Natural killer cell treated with Interleukin-12 subunit alpha and Interleukin-12 subunit beta and Interleukin-15 and Interleukin-18, amount 100 ng/mL, for 72 hours (primary cell): ENCODE results near the gene PRKAG3. TPM values are rescaled to one million over a fixed set of nuclear protein-coding genes. Genes with fewer than 3 reads are reported as not detected.

ENCODE experiments used
- ATAC-seq, 2 donors: fragments of 150-1000 bp; cut with Tn5 transposase in 1 of 2; sonication (Bioruptor Pico), chemical (Tn5 transposase) in 1 of 2; 2 replicates each; pipeline ENCODE4 v1.10.0; 2021
- DNase-seq: peaks from one replicate; pipeline ENCODE4 v3.0.0; 2022; ENCODE audit warnings: low spot score
- H3K27ac Mint-ChIP-seq, 2 donors: 1 replicate in 1 of 2; 2 replicates in 1 of 2; pipeline ENCODE4 v1.8.0; 2022; ENCODE audit warnings: mixed read lengths in 2 of 2, mild to moderate bottlenecking in 1 of 2, moderate library complexity in 1 of 2
- H3K27me3 Mint-ChIP-seq, 2 donors: 1 replicate in 1 of 2; 2 replicates in 1 of 2; pipeline ENCODE4 v1.8.0; 2022; ENCODE audit warnings: mixed read lengths in 2 of 2
- H3K36me3 Mint-ChIP-seq: one replicate; pipeline ENCODE4 v1.8.0; 2022; ENCODE audit warnings: mixed read lengths
- H3K4me1 Mint-ChIP-seq, 2 donors: 1 replicate in 1 of 2; 2 replicates in 1 of 2; pipeline ENCODE4 v1.8.0; 2022; ENCODE audit warnings: low read depth in 2 of 2, mixed read lengths in 2 of 2, mild to moderate bottlenecking in 1 of 2
- H3K4me3 Mint-ChIP-seq: one replicate; pipeline ENCODE4 v1.8.0; 2022; ENCODE audit warnings: mixed read lengths
- H3K9me3 Mint-ChIP-seq: 2 replicates; pipeline ENCODE4 v1.8.0; 2022; ENCODE audit warnings: mixed read lengths
- total RNA-seq, 2 donors: library from RNA; stranded (reverse); gene quantifications; one replicate each; pipeline ENCODE4 v1.2.3, GENCODE V29; 2022

The PRKAG3 gene
- total RNA-seq, 2 donors from 2014 or later = not detected

DNA sequence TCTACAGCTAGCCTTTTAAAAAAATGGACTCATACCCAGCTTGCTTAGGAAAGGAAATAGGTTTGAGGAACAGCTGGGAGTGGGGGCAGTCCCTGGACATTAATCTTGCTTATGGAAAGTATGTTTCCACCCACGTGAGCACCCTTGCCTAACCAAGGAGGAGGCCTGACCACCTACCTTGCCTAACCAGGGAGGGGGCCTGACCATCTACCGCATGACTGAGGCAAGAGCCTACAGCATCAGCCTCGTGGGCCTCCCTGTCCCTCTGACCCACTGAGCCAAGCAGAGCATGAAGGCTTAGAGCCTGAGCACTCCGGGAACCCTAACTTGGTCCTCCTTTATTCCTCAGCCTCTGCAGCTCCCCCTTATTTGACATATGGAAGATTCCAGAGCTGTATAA is 20.2 kb downstream of the PRKAG3 start:
- Mint-ChIP-seq H3K36me3 (no peaks in the 10 kb centered on the region), H3K9me3 (no peaks in the 10 kb centered on the region), H3K27ac (no peak overlapping the region), H3K4me3 (no peak overlapping the region), H3K4me1 (peaks cover 0 to 2% of the 10 kb centered on the region in 2 donors), H3K27me3 (peaks cover 16 to 21% of the 10 kb centered on the region in 2 donors)
- ATAC-seq (no peak), DNase-seq (no peak)

DNA sequence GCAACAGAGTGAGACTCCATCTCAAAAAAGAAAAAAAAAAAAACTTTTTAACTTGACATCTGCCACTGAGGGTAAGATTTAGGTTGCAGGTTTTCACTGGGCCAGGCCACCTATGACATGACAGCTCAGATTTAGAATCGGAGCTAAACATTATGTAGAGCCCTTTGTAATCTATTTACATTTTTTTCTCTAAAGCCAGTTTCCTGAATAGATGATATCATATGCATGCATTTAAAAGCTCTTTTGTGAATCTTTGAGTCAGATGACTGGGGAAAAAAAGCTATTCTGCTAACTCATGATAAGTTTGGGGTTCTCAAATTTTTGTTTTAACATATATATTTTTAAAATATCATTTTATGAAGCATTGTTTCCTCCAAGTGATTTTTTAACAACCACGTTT is 21.3 kb downstream of the PRKAG3 start:
- ATAC-seq = no peak
- no peak overlapping the region for H3K4me3 Mint-ChIP-seq
- no peak for DNase-seq
- H3K27ac Mint-ChIP-seq = no peak overlapping the region
- H3K27me3 Mint-ChIP-seq = peaks cover 17 to 21% of the 10 kb centered on the region in 2 donors
- peaks cover 2% of the 10 kb centered on the region for H3K36me3 Mint-ChIP-seq
- peaks cover under 1% of the 10 kb centered on the region for H3K9me3 Mint-ChIP-seq
- H3K4me1 Mint-ChIP-seq = peaks cover 0 to 4% of the 10 kb centered on the region in 2 donors

DNA sequence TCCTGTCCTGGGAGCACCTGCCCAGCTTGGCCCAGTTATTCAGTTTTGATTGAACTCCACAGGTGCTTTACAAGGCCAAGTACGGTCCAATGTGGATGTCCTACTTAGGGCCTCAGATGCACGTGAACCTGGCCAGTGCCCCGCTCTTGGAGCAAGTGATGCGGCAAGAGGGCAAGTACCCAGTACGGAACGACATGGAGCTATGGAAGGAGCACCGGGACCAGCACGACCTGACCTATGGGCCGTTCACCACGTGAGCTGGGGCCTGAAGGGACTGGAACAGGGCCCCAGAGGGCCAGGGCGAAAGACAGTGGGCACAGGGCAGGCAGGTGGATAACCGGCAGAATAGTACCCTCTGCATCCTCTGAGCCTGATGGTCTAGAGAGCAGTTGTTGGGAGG is 22.1 kb downstream of the PRKAG3 start:
- no peak for ATAC-seq
- no peak overlapping the region for H3K4me3 Mint-ChIP-seq
- peaks cover 9% of the 10 kb centered on the region for H3K36me3 Mint-ChIP-seq
- DNase-seq = no peak
- H3K9me3 Mint-ChIP-seq = peaks cover 3% of the 10 kb centered on the region
- peaks cover 24 to 25% of the 10 kb centered on the region in 2 donors for H3K27me3 Mint-ChIP-seq
- peaks cover 0 to 4% of the 10 kb centered on the region in 2 donors for H3K4me1 Mint-ChIP-seq
- no peak overlapping the region for H3K27ac Mint-ChIP-seq

DNA sequence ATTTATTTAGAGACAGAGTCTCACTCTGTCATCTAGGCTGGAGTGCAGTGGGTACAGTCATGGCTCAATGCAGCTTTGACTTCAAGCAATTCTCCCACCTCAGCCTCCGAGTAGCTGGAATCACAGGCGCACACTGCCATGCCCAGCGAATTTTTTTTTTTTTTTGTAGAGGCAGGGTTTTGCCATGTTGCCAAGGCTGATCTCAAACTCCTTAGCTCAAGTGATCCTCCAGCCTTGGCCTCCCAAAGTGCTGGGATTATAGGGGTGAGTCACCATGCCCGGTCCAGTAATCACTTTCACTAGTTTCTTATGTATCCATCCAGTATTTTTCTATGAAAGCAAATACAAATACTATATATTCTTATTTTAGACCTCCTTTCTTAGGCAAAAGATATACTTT is 24.0 kb downstream of the PRKAG3 start:
- Mint-ChIP-seq H3K9me3 (peaks cover 3% of the 10 kb centered on the region), H3K4me1 (peaks cover 0 to 4% of the 10 kb centered on the region in 2 donors), H3K27me3 (peaks cover 21 to 30% of the 10 kb centered on the region in 2 donors), H3K4me3 (no peak overlapping the region), H3K36me3 (peaks cover 11% of the 10 kb centered on the region), H3K27ac (no peak overlapping the region)
- DNase-seq (no peak), ATAC-seq (no peak)

DNA sequence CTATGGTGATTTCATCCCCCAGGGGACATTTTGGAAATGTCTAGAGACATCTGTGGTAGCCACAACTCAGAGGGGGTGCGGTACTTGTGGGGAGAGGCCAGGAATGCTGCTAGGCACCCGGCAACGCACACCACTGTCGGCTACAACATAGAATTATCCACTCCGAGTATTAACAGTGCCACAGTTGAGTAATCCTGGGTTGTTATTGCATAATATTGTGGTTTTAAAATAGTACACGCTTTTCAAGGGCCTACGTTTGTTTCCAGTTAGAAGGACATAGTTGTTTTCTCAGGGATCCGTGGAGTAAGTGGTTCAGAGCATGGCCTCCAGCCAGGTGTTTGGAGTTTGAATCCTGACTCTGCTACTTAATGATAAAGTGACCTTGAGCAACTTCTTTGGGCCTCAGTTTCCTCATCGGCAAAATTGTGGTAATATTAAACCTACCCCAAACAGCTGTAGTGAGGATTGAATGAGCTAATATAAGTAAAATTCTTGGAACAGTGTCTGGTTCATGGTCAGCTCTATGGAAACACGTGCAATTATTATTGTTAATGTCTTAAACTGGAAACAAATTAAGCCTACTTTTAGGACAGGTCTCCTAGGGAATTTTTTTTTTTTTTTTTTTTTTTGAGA is 25.1 kb downstream of the PRKAG3 start:
- peaks cover 19 to 30% of the 10 kb centered on the region in 2 donors for H3K27me3 Mint-ChIP-seq
- DNase-seq (no peak), ATAC-seq (peak; percentile 57 to 59)
- H3K4me3 Mint-ChIP-seq = no peak overlapping the region
- peaks cover 4 to 6% of the 10 kb centered on the region in 2 donors for H3K4me1 Mint-ChIP-seq
- no peak overlapping the region for H3K27ac Mint-ChIP-seq
- peaks cover 3% of the 10 kb centered on the region for H3K9me3 Mint-ChIP-seq
- peaks cover 11% of the 10 kb centered on the region for H3K36me3 Mint-ChIP-seq

DNA sequence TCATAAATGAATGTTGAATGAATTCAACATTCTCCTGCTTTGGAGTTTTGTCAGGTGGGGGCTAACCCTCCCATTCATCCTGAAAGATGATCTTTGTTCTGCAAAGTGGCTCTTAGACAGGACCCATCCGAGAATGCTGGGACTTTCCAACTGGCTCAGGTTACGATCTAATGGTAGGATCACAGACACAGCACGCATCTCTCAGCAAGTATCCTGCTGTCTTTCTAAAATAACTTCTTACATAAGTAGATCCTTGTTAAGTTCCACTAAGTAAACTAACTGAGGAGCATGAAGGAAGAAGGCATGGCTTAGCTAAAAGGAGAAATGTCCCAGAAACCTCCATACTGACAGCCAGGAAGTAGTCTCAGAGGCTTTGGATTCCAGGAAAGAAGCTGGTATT is 26.0 kb downstream of the PRKAG3 start:
- H3K9me3 Mint-ChIP-seq = peaks cover 3% of the 10 kb centered on the region
- ATAC-seq (no peak), DNase-seq (no peak)
- H3K36me3 Mint-ChIP-seq = peaks cover 11% of the 10 kb centered on the region
- H3K27ac Mint-ChIP-seq = no peak overlapping the region
- H3K4me3 Mint-ChIP-seq = no peak overlapping the region
- H3K4me1 Mint-ChIP-seq = peaks cover 4 to 6% of the 10 kb centered on the region in 2 donors
- H3K27me3 Mint-ChIP-seq = peaks cover 15 to 30% of the 10 kb centered on the region in 2 donors

DNA sequence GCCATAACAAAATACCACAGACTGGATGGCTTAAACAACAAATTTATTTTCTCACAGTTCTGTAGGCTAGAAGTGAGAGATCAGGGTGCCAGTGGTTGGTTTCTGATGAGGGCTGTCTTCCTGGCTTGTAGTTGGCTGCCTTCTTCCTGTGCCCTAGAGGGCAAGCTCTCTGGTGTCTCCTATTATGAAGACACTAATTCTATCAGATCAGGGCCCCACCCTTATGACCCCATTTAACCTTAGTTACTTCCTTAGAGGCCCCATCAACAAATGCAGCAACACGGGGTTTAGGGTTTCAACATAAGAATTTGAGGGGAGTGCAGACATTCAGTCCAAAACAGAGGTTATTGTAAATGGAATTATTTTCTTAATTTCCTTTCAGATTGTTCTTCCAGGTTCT is 26.8 kb downstream of the PRKAG3 start:
- peaks cover 18 to 34% of the 10 kb centered on the region in 2 donors for H3K27me3 Mint-ChIP-seq
- H3K4me1 Mint-ChIP-seq = peaks cover 4 to 6% of the 10 kb centered on the region in 2 donors
- H3K4me3 Mint-ChIP-seq = no peak overlapping the region
- ATAC-seq (no peak), DNase-seq (no peak)
- no peak overlapping the region for H3K27ac Mint-ChIP-seq
- peaks cover 3% of the 10 kb centered on the region for H3K9me3 Mint-ChIP-seq
- peaks cover 11% of the 10 kb centered on the region for H3K36me3 Mint-ChIP-seq

DNA sequence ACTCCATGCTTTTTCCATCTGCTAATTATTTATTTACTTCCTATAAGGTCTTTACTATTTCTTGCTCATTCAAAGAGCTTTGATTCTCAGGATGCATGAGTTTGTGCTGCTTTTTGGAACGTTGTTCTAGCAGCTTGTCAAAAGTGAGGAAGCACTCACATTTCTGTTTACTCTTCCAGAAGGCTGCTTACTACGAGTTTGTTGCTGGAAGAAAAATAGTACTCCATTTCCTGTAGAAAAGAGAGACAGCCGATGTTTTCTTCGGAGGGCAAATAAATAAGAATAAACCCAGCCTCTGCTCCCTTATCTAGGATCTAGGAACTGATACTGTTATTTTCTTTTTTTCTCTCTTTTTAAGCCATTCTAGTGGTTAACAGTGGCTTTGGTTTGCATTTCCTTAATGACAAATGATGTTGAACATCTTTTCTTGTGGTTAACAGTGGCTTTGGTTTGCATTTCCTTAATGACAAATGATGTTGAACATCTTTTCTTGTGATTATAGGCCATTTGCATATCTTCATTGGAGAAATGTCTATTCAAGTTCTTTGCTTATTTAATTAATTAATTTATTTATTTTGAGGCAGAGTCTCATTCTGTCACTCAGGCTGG is 29.1 kb downstream of the PRKAG3 start:
- Mint-ChIP-seq H3K27ac (no peak overlapping the region), H3K4me3 (no peak overlapping the region), H3K27me3 (peaks cover 16 to 29% of the 10 kb centered on the region in 2 donors), H3K9me3 (peaks cover 3% of the 10 kb centered on the region), H3K36me3 (peaks cover 11% of the 10 kb centered on the region), H3K4me1 (peaks cover 4 to 6% of the 10 kb centered on the region in 2 donors)
- ATAC-seq (no peak), DNase-seq (no peak)

DNA sequence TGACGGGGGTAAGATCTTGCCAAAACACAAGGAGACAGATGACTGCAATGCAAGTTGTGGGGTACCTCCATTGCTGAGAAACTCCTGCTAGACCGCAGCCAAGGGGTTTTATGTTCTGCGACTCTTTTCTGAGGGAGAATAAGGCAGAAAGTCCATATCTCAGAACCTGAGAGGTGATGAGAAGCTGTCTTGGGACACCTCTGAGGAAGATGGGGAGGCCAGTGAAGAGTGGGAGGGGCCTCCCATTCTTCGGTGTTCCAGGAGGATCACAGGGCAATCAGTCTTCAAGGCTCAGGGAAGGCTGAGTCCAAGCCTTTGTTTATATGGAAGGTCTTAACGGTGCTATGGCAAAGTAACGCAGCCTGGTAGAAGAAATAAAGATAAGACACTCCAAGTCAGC is 31.6 kb downstream of the PRKAG3 start:
- no peak overlapping the region for H3K27ac Mint-ChIP-seq
- peaks cover 7% of the 10 kb centered on the region for H3K36me3 Mint-ChIP-seq
- no peak overlapping the region for H3K4me3 Mint-ChIP-seq
- peaks cover 0 to 6% of the 10 kb centered on the region in 2 donors for H3K4me1 Mint-ChIP-seq
- ATAC-seq (no peak), DNase-seq (no peak)
- H3K27me3 Mint-ChIP-seq = peaks cover 15 to 31% of the 10 kb centered on the region in 2 donors
- H3K9me3 Mint-ChIP-seq = no peaks in the 10 kb centered on the region

DNA sequence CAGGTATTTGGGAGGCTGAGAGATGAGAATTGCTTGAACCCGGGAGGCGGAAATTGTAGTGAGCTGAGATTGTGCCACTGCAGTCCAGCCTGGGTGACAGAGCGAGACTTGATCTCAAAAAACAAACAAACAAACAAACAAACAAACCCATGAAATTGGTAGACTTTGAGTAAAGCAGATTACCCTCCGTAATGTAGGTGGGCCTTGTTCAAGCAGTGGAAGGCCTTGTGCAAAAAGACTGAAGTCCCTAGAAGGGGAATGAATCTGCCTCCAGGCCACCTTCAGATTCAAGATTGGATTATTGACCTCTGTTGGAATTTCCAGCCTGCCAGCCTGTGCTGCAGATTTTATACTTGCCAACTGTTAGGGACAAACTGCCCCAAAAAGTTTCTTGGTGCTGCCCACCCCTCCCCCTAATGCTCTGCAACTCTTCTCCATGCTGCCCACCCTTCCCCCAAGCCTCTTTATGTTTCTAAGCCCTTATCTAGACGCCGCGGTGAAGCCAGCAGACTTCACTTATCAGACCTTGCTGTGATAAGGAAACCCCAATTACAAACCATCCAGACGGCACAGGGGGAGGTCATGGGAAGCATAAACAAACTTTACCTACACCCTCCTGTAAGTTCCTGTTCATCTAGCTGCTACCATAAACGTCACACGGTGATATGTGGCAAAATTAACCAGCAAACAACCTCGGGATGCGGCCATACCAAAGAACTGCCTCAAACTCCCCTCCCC is 32.7 kb downstream of the PRKAG3 start:
- DNase-seq (no peak), ATAC-seq (no peak)
- Mint-ChIP-seq H3K36me3 (no peaks in the 10 kb centered on the region), H3K27me3 (peaks cover 18 to 21% of the 10 kb centered on the region in 2 donors), H3K9me3 (no peaks in the 10 kb centered on the region), H3K4me3 (no peak overlapping the region), H3K4me1 (peaks cover 0 to 6% of the 10 kb centered on the region in 2 donors), H3K27ac (no peak overlapping the region)

DNA sequence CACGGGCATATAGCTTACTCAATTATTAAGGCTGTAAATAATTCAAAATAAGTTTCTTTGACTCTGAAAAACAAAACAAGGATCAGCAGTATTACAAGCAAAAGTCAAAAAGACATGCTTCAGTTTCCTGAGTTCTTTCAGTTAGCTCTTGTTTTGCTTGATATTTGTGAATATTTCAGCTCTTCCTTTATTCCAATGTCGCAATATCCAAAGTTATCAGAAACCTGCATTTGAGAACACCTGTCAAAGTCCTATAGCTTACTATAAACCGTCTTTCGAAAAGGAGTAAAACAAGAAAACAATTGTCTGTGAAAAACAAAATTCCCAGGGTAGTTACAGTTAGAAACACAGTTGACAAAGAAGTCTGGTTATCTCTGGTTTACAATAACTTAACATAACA is 34.9 kb downstream of the PRKAG3 start:
- DNase-seq (no peak), ATAC-seq (no peak)
- H3K4me3 Mint-ChIP-seq = no peak overlapping the region
- H3K9me3 Mint-ChIP-seq = no peaks in the 10 kb centered on the region
- H3K36me3 Mint-ChIP-seq = no peaks in the 10 kb centered on the region
- no peak overlapping the region for H3K27ac Mint-ChIP-seq
- no peaks in the 10 kb centered on the region for H3K4me1 Mint-ChIP-seq
- peaks cover 18 to 21% of the 10 kb centered on the region in 2 donors for H3K27me3 Mint-ChIP-seq

DNA sequence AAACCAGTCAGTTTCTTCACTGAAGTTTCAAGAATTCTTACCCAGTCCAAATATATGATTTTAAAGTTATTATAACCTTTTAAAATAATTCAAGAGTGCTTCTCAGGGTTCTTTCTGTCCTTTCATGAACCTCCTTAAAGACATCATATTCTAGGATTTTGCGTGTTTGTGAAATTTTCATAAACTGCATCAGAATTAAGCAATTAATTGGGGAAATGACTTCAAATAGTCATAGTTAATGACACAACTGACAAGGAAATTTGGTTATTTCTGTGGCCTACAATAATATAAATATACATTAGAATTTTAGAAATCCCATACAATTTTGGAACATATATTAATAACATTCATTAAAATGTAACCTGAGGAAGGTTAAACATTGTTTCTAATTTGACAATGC is 39.2 kb downstream of the PRKAG3 start:
- Mint-ChIP-seq H3K36me3 (no peaks in the 10 kb centered on the region), H3K9me3 (no peaks in the 10 kb centered on the region), H3K4me3 (no peak overlapping the region), H3K27ac (no peak overlapping the region), H3K27me3 (peaks cover 22% of the 10 kb centered on the region in 2 donors), H3K4me1 (no peaks in the 10 kb centered on the region)
- DNase-seq (no peak), ATAC-seq (no peak)

DNA sequence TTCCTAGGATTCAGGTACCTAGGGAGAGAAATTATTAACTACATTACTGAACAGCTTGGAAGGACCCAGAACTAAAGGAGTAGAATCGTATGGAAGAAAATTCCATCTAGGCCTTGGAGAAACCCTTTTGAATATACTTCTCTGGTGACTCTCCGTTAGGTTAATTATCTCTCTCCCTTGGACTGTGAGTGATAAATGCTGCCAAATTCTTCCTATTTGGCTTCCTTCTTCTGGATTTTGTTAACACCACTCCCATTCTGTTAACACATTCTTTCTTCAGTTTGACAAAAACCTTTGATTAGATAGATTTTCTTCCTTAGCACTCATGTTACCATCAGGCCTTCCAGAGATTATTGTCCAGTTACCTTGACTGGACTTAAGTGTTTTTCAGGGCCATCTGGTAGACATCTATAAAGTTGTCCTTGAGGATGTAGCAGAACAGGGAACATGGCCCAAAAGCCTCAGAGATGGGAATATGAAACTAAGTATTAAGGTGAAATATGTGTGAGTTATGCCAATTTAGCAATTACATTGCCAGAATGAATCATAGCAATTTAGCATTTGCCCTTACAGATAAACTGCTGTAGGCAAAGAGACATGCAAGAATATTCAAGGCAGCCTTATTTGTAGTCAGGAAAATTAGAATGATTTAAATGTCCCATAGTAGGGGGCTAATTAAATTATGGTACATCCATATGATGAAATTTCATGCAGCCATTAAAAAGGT is 42.9 kb downstream of the PRKAG3 start:
- no peaks in the 10 kb centered on the region for H3K36me3 Mint-ChIP-seq
- ATAC-seq = no peak

More for the DNA sequence above, 42.9 kb downstream of the PRKAG3 start:
- Mint-ChIP-seq H3K27ac (no peak overlapping the region), H3K4me3 (no peak overlapping the region), H3K9me3 (no peaks in the 10 kb centered on the region), H3K27me3 (peaks cover 24 to 33% of the 10 kb centered on the region in 2 donors), H3K4me1 (no peaks in the 10 kb centered on the region)
- no peak for DNase-seq
